Posterior cingulate gyrus (tissue), 11 donors: ENCODE measurements around the gene BACE1.
A peak's percentile ranks its signal among the peaks of the same experiment; 100 is the strongest.

Experiments used
- DNase-seq, 10 donors: peaks; one replicate each; pipeline versions ENCODE4 v3.0.0 to v3.0.0-alpha.2; 2020 to 2021; ENCODE audit warnings: mixed read lengths in 3 of 10
- intact Hi-C: fragments of 100-400 bp; cut with DNase I; formaldehyde crosslinking; loops from one replicate; pipeline ENCODE4 v1.15.1; 2023

BACE1 gene

DNA sequence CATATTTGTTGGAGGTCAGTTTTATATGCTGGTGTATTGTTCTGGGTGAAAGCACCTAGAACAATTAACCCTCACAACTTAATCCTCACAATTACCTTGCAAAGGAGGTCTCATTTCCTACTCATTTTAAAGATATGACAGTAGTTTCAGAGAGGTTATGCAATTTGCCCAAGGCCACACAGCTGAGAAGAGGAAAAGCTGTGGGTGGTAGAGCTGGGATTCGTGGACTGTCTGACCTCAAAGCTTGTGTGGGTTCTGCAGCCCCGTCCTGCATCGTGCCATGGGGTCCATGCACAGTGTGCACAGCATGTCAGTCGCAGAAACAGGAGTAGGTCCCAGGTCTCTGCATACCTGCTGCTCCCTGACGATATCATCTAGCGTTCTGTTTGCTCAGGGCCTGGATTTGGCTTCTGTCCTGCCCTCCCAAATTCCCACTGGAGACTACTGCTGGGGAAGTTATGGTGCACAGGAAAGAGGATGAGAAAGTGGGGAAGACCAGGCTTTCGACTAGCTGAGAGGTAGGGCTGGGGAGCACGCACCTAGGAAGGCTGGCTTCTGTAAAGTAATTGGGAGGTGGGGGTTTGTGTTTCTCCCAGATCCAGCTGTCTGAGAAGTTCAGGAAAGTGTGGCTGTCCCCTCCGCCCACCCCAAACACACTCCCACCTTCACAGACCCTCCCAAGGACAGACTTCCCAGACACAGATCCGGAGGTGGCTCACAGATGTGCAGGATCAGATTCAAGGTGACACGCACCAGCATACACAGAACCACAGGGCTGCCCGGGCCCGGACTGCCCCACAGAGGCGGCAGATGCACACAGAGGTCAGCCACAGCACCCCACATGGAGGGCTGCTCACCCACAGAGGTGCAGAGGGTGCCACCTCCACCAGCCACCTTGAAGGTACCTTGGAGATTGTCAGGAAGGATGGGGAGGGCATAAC, 2.0 kb downstream of the BACE1 start:
- intact Hi-C loops, result loop anchor here (2.0 kb wide), 1 partner anchor 15 kb away; no protein-coding TSS in a partner anchor
- DNase-seq, result peak in 1 of 10 donors; percentile 85

DNA sequence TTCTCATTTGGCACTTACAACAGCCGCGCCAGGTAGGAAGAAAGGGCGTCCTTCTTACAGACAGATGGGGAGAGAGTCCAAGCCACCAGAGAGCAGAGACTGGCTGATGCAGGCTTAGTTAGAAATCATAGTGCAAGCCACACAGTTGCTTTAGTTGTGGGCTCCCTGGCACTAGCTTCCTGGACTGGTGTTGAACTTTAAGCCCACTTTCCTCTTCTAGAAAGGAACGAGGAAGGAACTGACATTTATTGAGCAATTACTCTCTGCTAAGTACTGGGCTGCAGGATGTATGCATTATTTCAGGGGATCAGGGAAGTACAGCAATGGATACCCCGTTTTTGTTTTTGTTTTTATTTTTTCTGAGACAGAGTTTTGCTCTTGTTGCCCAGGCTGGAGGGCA, 3.0 kb downstream of the BACE1 start:
- intact Hi-C loops, result no loop called here
- DNase-seq, result no peak

DNA sequence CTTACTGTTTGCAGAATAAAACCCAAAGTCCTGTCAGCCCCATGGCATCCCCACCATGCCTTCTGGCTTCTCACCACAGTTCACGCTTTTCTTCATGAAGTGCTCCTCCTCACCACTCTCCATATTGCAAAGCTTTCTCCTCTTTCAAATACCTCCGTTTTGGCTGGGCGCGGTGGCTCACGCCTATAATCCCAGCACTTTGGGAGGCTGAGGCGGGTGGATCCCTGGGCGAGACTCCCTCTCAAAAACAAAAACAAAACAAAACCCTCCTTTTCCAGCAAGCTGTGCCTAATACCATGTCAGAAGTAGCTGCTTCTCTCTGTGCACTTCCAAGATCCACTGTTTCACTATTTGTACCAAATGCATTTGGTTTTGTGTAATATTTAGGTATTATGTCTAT, 6.7 kb downstream of the BACE1 start:
- DNase-seq, result peak in 1 of 10 donors; percentile 65
- intact Hi-C loops, result no loop called here

DNA sequence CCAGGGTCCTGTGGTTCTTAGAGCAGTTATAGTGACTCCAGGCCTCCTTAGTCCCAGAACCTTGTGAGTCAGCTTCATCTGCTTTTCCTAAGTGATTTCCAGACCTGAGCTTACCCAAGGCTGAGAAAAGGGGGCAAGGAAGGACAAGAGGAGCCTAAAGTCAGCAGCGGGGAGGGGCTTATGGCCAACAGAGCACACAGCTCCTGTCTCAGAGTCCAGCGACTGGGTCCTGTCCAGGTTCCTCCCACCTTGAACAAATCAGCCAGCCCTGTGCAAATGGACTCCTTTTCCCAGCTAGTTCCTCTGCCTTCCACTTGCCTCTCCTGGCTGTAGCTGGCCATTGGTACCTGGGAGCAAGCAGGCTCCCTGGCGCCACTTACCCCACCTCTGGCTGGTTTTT, 10.9 kb downstream of the BACE1 start:
- DNase-seq, result peak in 1 of 10 donors; percentile 60

DNA sequence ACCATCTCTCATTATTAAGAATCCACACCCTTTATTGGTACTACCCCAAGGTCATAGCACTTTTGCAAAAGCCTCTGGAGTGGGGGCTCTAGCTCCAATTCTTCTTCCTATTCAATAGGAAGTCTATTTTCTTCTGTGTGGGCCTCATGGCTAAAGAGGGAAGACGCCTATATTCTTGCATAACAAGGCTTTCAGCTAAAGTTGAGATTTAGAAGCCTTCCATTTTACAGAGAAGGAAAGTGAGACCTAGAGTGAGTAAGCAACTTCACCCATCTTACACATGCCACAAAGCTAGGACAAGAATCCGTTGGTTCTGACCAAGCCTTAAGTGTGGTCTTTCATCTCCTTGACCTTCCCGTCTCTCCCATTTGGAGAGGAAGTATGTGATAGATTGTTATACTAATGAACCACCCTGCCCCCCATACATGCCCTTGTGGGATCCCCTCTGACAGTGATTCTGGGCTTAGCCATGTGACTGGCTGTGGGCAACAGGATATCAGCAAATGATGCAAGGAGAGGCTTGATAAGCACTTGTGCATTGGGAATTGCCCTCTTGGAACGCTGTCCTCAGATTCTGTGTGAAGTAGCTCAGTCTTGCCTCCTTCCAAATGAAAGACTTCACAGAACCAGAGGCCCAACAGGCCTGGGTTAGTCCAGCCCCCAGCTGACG, 12.3 kb downstream of the BACE1 start:
- DNase-seq, result no peak
- intact Hi-C loops, result no loop called here

More for the DNA sequence above, 10.9 kb downstream of the BACE1 start:
- intact Hi-C loops, result no loop called here

DNA sequence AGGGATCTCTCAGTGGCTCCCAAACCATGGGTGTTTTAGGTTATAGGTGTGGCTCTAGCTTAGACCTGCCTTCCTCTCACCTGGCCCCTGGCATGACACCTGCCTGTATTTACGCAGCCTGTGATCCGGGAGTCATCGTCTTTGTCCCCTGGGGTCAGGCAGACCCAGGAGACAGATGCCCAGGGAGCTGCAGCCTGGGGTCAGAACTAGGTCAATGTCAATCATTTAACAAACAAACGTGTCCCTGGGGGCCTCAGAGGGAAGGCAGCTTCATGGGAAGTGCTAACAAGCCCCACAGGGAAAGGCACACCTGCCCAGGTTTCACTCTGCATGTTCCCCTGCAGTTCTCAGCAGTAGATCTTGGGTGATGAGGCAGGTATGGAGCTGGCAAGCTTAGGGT, 13.0 kb downstream of the BACE1 start:
- intact Hi-C loops, result no loop called here
- no peak for DNase-seq

DNA sequence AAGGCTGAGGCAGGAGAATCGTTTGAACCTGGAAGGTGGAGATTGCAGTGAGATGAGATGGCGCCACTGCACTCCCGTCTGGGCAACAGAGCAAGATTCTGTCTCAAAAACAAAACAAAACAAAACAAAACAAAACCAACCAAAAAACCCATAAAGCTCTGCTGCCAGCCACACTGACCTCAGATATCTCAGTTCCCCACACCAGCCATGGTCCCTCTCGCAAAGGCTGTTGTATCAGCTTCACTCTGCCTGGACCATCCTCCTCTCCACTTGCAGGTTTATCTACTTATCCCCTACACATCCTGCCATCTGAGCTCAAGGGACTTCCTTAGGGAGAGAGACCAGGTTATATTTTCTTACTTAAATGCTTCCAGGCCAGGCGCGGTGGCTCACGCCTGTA, 13.8 kb downstream of the BACE1 start:
- intact Hi-C loops, result no loop called here
- no peak for DNase-seq

DNA sequence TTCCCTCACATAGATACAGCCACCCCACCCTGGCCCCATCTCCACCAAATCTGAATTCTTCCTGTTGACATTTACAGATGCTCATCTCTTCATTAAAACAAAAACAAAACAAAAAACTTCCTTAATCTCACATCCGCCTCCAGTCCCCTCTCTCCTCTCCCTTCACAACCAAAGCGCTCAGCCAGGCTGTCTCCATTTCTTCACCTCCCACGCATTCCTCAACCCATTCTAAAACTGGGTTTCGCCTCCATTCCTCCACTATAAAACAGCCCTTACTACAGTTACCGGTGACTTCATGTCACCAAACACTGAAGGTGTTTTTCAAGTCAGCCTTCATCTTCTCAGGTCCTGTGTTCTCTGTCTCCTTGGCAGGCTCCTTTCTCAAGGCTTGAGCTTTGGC, 15.3 kb downstream of the BACE1 start:
- DNase-seq, result peak in 1 of 10 donors; percentile 81

DNA sequence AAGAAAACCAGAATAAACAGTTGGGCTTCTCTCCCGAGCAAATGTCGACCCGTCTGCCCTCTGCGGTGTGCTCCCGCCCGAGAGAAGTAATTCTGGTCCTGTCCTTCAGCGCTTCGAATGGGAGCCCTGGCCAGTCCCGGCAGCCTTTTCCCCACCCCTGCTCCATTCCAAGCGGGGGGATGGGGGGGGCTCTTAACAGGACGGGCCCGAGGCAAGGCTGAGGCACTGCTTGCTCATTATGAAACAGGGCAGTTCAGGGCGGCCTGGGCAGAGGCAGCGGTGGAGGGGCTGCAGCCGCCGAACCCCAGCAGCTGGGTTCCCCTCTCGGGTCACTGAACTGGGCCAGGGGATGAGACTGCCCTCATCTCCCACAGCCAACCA, 15.8 kb downstream of the BACE1 start:
- DNase-seq, result peak in 4 of 10 donors; percentile 39 to 87 (median 62)
- intact Hi-C loops, result no loop called here

More for the DNA sequence above, 15.3 kb downstream of the BACE1 start:
- intact Hi-C loops, result no loop called here

DNA sequence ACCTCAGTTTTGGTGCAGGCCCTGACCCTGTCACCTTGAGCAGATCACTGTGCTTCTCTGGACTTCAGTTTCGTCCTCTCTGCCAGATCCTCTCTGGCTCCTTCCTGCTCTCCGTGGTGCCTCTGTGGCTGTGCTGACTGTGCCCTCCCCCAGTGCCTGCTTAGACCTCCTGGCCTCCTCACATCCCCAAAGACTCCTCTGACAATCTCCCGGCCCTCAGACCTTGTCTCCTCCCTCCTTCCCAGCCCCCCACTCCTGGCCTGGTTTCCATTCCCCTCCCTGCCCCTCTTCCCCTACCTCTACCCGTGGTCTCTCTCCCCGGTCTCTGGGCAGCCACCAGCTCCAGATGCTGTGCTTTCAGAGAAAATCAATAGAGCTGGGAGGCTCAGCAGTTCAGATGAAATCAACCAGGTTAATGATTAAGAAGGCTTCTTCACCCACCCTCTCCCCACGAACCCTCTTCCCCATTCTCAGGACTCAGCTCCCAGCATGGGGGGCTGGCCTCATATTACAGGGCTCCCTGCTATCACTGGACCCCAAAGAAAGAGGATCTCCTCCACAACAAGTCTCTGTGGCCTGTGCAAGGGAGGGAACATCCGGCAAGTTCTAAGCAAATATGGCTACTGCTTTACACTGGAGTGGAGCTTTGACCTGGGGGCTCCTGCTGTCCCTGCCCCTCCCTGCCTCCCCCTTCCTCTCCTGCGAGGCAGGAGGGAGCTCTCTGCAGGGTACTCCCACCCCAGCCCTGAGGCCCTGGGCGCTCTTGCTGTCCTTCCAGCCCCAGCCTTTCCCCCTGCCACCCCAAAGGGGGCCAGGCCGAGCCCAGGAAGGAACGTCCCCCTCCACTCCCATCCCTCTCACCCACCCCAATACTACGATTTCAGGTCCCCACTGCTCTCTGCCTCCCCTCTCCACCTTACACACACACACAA, 16.4 kb downstream of the BACE1 start:
- DNase-seq, result peak in 1 of 10 donors; percentile 75
- intact Hi-C loops, result no loop called here

DNA sequence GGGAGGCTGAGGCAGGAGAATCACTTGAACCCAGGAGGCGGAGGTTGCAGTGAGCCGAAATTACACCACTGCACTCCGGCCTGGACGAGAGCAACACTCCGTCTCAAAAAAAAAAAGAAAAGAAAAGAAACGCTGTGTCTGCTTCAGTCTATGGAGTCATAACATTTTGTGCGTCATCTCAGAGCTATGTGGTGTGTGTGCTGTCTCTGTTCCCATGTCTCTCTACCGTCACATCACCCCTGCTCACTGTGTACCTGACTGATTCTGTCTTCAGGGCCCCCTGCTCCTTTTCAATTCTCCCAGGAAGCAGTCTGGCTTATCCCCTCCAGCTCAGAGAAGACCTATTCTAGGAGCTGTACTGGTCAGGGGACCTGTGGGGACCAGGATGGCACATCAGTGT, 17.9 kb downstream of the BACE1 start:
- intact Hi-C loops, result no loop called here
- DNase-seq, result peak in 1 of 10 donors; percentile 42

DNA sequence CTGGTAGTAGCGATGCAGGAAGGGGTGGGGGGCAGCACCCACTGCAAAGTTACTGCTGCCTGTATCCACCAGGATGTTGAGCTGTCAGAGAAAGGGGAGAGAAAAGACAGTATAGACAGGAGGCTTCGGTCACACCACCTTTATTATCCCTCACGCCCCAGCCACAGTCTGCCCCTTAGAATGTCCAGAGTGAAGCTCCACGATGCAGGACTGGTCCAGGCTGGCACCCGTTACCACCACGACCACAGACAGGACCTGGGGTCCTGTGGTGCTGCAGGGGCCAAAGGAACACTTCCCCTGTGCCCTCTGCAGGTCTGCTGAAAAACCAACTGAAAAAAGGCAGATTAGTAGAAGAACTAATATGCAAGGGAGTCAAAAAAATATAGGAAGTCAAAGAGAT, 19.2 kb downstream of the BACE1 start:
- peak in 1 of 10 donors; percentile 59 for DNase-seq
- intact Hi-C loops, result no loop called here

DNA sequence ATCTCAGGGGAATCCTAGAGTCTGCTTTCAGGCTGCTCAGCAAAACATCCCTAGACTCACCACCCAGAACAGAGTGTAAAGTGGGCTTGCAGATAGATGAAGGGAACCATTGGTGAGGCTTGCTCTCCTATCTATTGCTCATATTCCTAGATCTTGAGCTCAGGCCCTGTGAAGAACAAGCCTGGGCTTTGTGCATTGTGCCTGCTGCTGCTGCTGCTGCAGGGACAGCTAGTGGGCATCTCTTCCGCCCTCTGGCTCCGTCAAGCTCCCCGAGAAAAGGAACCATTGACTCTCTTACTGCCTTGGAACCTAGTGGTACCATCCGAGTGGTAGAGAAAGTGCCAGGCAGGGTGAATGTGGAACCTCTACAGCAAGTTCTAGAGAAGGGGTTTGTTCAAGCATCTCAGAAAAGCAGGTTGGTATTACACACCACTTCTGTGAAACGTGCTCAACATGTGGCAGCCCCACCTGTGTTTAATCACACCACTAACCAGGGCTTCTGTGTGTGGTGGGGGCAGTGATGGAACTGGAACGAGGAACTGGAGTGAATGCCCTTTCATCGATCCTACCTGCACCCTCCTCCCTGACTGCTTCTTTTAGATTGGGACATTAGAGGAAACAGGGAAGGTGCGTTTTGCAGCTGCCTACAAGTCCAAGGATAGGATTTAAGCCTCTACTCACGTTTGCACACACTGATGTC, 20.5 kb downstream of the BACE1 start:
- DNase-seq, result peak in 8 of 10 donors; percentile 36 to 96 (median 71)
- intact Hi-C loops, result no loop called here

DNA sequence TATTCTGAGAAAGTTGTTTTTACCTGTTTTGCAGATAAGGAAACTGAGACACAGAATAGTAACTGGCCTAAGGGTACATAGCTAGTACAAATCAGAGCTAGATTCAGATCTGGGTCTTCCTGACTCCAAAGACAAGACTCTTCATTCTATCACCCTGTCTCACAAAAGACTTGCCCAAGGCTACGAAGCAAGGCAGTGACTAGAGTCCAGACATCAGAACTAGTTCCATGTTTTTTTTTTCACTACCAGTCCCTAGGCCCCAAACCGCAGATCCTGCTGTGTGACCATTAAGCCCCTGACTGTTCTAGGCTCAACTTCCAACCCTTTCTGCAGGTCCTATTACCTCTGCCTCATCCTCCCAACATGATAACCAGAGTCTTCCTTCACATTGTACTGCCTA, 23.4 kb downstream of the BACE1 start:
- DNase-seq, result no peak
- intact Hi-C loops, result no loop called here

DNA sequence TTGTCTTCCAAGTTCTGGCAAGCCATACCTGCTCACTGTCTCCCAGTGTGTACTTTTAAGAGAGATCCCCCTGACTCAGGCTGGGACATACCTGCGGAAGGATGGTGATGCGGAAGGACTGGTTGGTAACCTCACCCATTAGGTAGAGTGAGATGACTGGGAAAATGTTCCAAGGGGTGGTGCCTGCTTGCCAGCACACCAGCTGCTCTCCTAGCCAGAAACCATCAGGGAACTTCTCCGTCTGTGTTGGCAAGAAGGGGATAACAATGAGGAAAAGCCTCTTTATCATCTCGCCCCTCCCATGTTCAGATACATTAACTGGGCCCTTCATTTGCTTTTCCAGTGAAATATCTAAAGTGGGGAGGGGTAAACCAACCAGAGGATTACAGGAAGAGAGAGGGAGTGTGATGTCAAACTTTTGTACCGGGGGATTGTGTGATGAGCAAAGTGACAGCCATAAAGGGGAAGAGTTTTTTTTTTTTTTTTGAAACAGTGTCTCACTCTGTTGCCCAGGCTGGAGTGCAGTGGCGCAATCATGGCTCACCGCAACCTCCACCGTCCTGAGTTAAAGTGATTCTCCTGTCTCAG, 25.2 kb downstream of the BACE1 start, which contains the start of gene BACE1-AS:
BACE1-AS (plus strand) TSS at position 538 of the 588 bp plus-strand sequence.
- intact Hi-C loops, result no loop called here
- DNase-seq, result no peak

DNA sequence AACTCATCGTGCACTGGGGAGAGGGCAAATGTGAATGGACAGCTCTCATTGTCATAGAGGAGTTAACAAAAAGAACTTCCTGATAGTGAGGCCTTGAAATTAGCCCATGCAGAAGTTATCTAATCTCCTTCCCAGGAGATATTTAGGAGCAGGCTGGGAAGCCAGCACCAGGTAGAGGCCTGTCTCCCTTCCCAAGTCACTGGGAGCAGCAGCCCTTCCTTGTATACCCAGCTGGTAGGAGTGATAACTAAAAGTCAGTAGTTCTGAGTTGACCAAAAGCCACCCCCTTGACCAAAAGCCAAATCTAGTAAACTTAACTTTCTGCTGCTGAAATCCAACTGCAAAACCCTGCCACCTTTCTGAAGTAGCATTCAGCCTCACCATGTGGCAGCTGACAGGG, 26.3 kb downstream of the BACE1 start:
- DNase-seq, result no peak
- intact Hi-C loops, result no loop called here

DNA sequence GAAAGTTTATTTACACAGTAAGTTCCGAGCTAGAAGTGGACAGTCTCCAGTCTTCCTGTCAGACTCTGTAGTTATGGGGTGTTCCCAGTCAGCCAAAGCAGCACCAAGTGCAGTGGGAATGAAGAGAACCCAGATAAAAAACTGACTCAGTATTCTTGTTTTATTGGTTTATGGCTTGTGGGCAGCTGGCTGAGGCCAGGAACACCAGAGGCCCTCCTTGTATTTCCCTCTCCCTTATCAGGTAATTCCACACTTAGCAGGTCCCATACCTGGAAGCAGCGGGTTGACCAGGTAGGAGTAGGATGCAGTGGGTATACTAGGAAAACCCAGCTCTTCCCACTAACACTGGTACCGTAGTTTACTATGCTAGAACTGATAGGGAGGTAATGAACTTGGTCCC, 28.4 kb downstream of the BACE1 start:
- intact Hi-C loops, result no loop called here
- no peak for DNase-seq

DNA sequence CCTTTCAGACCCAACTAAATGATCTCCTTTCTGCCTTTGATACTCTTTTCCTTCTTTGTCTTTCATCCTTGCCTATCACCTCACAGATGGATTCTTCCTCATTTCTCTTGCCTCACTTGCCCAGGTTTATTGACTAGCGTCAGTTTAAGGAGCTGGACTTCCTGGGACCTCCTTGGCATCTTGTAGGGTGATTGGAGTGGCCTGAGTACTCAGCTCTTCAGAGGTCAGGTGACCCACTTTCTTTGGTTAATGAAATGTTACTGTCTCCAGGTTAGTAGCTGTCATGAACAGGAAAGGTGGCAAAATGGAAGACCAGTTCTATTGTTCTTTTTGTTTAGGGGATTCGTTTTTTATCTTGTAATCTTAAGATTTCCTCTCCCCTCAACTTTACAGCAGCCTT, 29.5 kb downstream of the BACE1 start:
- intact Hi-C loops, result no loop called here
- no peak for DNase-seq

DNA sequence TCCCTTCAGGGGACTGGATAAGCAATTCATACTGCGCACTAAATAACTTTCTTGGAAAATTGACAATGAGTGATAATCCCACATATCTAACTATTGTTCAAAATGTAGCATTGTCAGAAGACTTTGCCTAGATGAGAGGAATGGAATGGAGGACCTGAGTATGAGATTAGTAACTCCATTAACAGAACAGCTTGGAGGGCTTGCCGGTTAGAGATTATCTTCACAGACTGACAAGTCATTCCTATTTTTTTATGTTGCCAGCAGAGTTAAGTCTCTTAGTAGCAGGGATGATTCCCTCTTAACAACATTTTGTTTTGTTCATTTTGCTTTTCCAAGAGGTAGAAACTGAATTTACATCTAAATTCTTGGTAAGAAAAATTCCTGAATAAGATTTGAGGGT, 32.0 kb downstream of the BACE1 start:
- intact Hi-C loops, result no loop called here
- DNase-seq, result no peak

DNA sequence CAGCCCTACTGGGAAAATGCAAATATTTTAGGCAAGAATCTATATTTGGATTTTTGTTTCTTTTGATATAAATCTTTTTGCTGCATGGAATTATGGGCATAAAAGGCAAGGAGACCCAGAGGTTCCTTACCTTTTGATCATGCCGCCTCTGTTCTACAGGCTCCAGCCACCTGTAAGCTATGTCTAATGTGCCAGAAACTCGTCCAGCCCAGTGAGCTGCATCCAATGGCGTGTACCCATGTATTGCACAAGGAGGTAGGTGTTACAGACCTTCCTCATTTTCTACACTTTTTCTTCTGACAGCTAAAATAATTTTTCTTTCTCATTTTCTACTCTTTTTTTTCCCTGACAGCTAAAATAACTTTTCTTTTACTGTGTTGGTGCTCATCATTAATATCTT, 33.1 kb downstream of the BACE1 start:
- intact Hi-C loops, result no loop called here
- no peak for DNase-seq
